DND-41 (cell line): Measurements from ENCODE around the gene KIF1C.
"Not testable (repeated sequence)": the region's sequence is repeated elsewhere in the genome, so short reads cannot be mapped to it uniquely, and the experiment has no call there.

ENCODE experiments used
- ATAC-seq: fragments of 200-7000 bp; cut with Tn5 transposase; 3 replicates; pipeline ENCODE4 v1.9.1; 2021; ENCODE audit warnings: low read depth; ENCODE audit not compliant: insufficient read depth
- DNase-seq: peaks from one replicate; pipeline ENCODE4 v3.0.0-alpha.2; 2020
- H2AFZ ChIP-seq: 2 replicates; pipeline ENCODE4 v1.6.0; 2012; ENCODE audit warnings: low read depth, low read length
- H3K27ac ChIP-seq: 2 replicates; pipeline ENCODE4 v1.5.1; 2012; ENCODE audit warnings: low read length, inconsistent platforms
- H3K27me3 ChIP-seq: fragments of 200-600 bp; sonication (generic); 2 replicates; pipeline ENCODE4 v1.6.0; 2012; ENCODE audit warnings: low read length, mild to moderate bottlenecking, inconsistent platforms; ENCODE audit not compliant: insufficient read depth, poor library complexity
- H3K36me3 ChIP-seq: 2 replicates; pipeline ENCODE4 v1.5.1; 2012; ENCODE audit warnings: low read length, inconsistent platforms; ENCODE audit not compliant: insufficient read depth
- H3K4me1 ChIP-seq: 2 replicates; pipeline ENCODE4 v1.5.1; 2012; ENCODE audit warnings: mild to moderate bottlenecking, low read length; ENCODE audit not compliant: insufficient read depth
- H3K4me2 ChIP-seq: 2 replicates; pipeline ENCODE4 v1.6.0; 2012; ENCODE audit warnings: mild to moderate bottlenecking, moderate library complexity, low read length, inconsistent platforms; ENCODE audit not compliant: insufficient read depth
- H3K4me3 ChIP-seq, 2 experiments: fragments of 200-600 bp in 1 of 2; shearing (Covaris generic) in 1 of 2; 2 replicates each; pipeline ENCODE4 v1.5.1; 2012 to 2016; ENCODE audit warnings: inconsistent platforms in 2 of 2, low read length in 2 of 2, mild to moderate bottlenecking in 2 of 2, low read depth in 1 of 2, moderate library complexity in 1 of 2
- H3K79me2 ChIP-seq: 2 replicates; pipeline ENCODE4 v1.6.0; 2012; ENCODE audit warnings: low read length, inconsistent platforms; ENCODE audit not compliant: insufficient read depth
- H3K9ac ChIP-seq: 2 replicates; pipeline ENCODE4 v1.6.0; 2012; ENCODE audit warnings: low read depth, mild to moderate bottlenecking, inconsistent platforms, low read length, moderate library complexity
- H3K9me3 ChIP-seq: 2 replicates; pipeline ENCODE4 v1.5.1; 2012; ENCODE audit warnings: low read length, moderate library complexity, mild to moderate bottlenecking, inconsistent platforms; ENCODE audit not compliant: insufficient read depth, severe bottlenecking
- H4K20me1 ChIP-seq: 2 replicates; pipeline ENCODE4 v1.6.0; 2012; ENCODE audit warnings: low read length; ENCODE audit not compliant: insufficient read depth
- EZH2 ChIP-seq: IDR thresholded peaks from 3 replicates; pipeline ENCODE4 v1.6.1; 2012; ENCODE audit warnings: borderline replicate concordance, low read depth, mild to moderate bottlenecking, moderate library complexity, low read length, inconsistent platforms; ENCODE audit not compliant: severe bottlenecking
- TF ChIP-seq, protein P1 (sequence below): IDR thresholded peaks from 2 replicates; pipeline ENCODE4 v1.5.1; 2012; ENCODE audit warnings: borderline replicate concordance, low read length, moderate library complexity, mild to moderate bottlenecking; ENCODE audit not compliant: poor library complexity, severe bottlenecking; ENCODE audit errors: extremely low read depth

KIF1C gene

DNA sequence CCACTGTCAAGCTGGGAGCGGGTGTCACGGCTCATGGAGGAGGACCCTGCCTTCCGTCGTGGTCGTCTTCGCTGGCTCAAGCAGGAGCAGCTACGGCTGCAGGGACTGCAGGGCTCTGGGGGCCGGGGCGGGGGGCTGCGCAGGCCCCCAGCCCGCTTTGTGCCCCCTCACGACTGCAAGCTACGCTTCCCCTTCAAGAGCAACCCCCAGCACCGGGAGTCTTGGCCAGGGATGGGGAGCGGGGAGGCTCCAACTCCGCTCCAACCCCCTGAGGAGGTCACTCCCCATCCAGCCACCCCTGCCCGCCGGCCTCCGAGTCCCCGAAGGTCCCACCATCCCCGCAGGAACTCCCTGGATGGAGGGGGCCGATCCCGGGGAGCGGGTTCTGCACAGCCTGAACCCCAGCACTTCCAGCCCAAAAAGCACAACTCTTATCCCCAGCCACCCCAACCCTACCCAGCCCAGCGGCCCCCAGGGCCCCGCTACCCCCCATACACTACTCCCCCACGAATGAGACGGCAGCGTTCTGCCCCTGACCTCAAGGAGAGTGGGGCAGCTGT, 25.9 kb downstream of the KIF1C start:
- Histone ChIP-seq H3K4me1 (no peaks in the 10 kb centered on the region), H3K79me2 (no peaks in the 10 kb centered on the region), H2AFZ (no peak overlapping the region), H3K27ac (no peak overlapping the region), H4K20me1 (no peaks in the 10 kb centered on the region), H3K4me3 (no peak overlapping the region), H3K9me3 (no peaks in the 10 kb centered on the region), H3K4me2 (no peak overlapping the region), H3K36me3 (peaks cover 37% of the 10 kb centered on the region), H3K9ac (no peak overlapping the region), H3K27me3 (no peaks in the 10 kb centered on the region)
- DNase-seq = no peak
- no peak for ATAC-seq
- TF ChIP-seq EZH2 = no peak
- TF ChIP-seq, protein P1, sequence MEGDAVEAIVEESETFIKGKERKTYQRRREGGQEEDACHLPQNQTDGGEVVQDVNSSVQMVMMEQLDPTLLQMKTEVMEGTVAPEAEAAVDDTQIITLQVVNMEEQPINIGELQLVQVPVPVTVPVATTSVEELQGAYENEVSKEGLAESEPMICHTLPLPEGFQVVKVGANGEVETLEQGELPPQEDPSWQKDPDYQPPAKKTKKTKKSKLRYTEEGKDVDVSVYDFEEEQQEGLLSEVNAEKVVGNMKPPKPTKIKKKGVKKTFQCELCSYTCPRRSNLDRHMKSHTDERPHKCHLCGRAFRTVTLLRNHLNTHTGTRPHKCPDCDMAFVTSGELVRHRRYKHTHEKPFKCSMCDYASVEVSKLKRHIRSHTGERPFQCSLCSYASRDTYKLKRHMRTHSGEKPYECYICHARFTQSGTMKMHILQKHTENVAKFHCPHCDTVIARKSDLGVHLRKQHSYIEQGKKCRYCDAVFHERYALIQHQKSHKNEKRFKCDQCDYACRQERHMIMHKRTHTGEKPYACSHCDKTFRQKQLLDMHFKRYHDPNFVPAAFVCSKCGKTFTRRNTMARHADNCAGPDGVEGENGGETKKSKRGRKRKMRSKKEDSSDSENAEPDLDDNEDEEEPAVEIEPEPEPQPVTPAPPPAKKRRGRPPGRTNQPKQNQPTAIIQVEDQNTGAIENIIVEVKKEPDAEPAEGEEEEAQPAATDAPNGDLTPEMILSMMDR = no peak

DNA sequence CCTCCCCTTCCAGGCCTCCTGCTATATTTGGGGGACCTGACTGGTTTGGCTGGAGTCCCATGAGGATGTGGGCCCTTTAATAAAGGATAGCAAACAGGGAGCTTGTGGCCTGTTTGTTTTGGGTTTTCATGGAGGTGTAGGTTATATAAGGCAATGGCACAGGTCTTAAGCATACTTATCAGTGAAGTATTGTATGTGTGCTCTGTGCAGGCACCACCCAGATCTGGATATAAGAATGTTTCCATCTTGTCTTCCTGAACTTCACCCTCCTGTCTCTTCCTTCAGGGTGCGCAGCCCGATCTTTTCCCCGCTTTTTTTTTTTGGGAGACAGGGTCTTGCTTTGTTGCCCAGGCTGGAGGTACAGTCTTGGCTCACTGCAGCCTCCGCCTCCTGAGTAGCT, 26.9 kb downstream of the KIF1C start:
- Histone ChIP-seq H3K4me2 (no peak overlapping the region), H3K79me2 (no peaks in the 10 kb centered on the region), H3K27me3 (no peaks in the 10 kb centered on the region), H4K20me1 (no peaks in the 10 kb centered on the region), H3K9me3 (no peaks in the 10 kb centered on the region), H3K4me1 (no peaks in the 10 kb centered on the region), H3K4me3 (no peak overlapping the region), H3K9ac (no peak overlapping the region), H3K27ac (no peak overlapping the region), H2AFZ (no peak overlapping the region), H3K36me3 (peaks cover 35% of the 10 kb centered on the region)
- TF ChIP-seq, protein P1 = no peak
- no peak for TF ChIP-seq EZH2
- DNase-seq = no peak
- ATAC-seq = no peak

DNA sequence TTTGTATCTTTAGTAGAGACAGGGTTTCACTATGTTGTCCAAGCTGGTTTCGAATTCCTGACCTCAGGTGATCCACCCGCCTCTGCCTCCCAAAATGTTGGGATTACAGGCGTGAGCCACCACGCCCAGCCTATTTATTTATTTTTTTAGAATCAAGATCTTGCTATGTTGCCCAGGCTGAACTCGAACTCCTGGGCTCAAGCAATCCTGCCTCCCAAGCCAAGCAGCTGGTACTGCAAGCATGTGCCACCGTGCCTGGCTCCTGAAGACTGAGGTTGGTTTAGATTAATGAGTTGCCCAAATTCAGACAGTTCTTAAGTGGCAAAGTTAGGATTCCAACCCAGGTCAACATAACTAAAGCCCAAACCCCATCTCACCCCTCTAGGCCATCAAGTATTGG, 29.5 kb downstream of the KIF1C start:
- no peaks in the 10 kb centered on the region for H3K79me2 ChIP-seq
- no peak overlapping the region for H3K27ac ChIP-seq
- DNase-seq (no peak), ATAC-seq (no peak)
- no peak overlapping the region for H3K9ac ChIP-seq
- H3K9me3 ChIP-seq = no peaks in the 10 kb centered on the region
- H3K4me2 ChIP-seq = no peak overlapping the region
- H3K4me1 ChIP-seq = peaks cover 18% of the 10 kb centered on the region
- peaks cover 11% of the 10 kb centered on the region for H3K36me3 ChIP-seq
- H3K27me3 ChIP-seq = no peaks in the 10 kb centered on the region
- H4K20me1 ChIP-seq = no peaks in the 10 kb centered on the region
- H2AFZ ChIP-seq = no peak overlapping the region
- no peak overlapping the region for H3K4me3 ChIP-seq
- TF ChIP-seq, protein P1 = no peak
- no peak for TF ChIP-seq EZH2

DNA sequence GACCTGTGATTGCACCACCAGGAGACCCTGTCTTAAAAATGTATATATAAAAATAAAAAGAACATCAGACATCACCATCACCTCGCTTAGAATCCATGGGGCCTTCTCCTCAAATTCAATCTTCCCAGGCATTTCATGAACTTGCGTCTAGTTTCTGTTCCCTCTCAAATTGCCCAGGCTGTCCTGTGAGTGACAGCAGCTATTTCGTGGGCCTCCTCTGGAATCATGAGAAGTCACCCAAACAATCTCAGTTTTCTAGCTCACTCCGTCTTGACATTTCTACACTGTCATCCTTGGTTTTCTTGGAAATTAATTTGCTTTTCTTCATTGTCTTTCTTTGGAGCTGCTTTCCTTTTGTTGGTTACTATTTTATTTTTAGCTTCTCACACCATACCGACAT, 30.2 kb downstream of the KIF1C start:
- ATAC-seq (no peak), DNase-seq (no peak)
- Histone ChIP-seq H3K4me3 (no peak overlapping the region), H3K36me3 (peaks cover 6% of the 10 kb centered on the region; the same call in 1 of the 2 replicates), H3K9ac (no peak overlapping the region), H3K4me2 (no peak overlapping the region), H3K27ac (no peak overlapping the region), H3K4me1 (peaks cover 23% of the 10 kb centered on the region), H3K79me2 (no peaks in the 10 kb centered on the region), H3K27me3 (no peaks in the 10 kb centered on the region), H4K20me1 (no peaks in the 10 kb centered on the region), H3K9me3 (no peaks in the 10 kb centered on the region), H2AFZ (no peak overlapping the region)
- TF ChIP-seq, protein P1 = no peak
- TF ChIP-seq EZH2 = no peak

DNA sequence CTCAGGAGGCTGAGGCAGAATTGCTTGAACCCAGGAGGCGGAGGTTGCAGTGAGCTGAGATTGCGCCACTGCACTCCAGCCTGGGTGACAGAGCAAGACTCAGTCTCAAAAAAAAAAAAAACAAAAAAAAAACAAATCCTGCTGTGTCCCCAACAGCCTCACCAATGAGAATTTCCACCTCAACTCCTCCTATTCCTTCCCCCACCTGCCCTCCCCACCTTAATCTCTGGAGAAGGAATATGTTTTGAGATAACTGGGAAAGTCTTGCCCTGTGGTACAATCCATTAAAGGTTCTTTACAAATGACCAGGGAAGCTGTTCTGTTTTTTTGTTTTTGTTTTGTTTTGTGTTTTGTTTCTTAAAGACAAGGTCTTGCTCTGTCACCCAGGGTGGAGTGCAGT, 32.4 kb downstream of the KIF1C start:
- peaks cover 25% of the 10 kb centered on the region for H3K4me1 ChIP-seq
- H4K20me1 ChIP-seq, H3K9me3 ChIP-seq, H3K79me2 ChIP-seq, ATAC-seq, H3K9ac ChIP-seq, H3K27ac ChIP-seq, H3K36me3 ChIP-seq, H3K27me3 ChIP-seq, DNase-seq, H3K4me3 ChIP-seq: not testable (repeated sequence)
- H2AFZ ChIP-seq = peak overlapping the region; percentile 54; the same call in 1 of the 2 replicates
- H3K4me2 ChIP-seq = 0 out of 2 replicates have a peak overlapping the region, but pooled peaks have one; percentile 97
